ENCODE data around the gene NRM. TPM values are rescaled to one million over a fixed set of nuclear protein-coding genes. Genes with fewer than 3 reads are reported as not detected.
A peak's percentile ranks its signal among the peaks of the same experiment; 100 is the strongest.
"Not testable (repeated sequence)": the region's sequence is repeated elsewhere in the genome, so short reads cannot be mapped to it uniquely, and the experiment has no call there.

The NRM gene
- total RNA-seq, 1 donor from 2014 or later, result 9.5 TPM

GRCh38 chr6:30724906-30725667, 34.3 kb upstream of the NRM start:
- Histone ChIP-seq H3K4me3 (no peak overlapping the region), H3K27ac (no peak overlapping the region), H3K4me1 (peaks cover 18% of the 10 kb centered on the region), H3K9me3 (no peaks in the 10 kb centered on the region), H3K27me3 (no peaks in the 10 kb centered on the region), H3K36me3 (peaks cover 79% of the 10 kb centered on the region)
- no peak for TF ChIP-seq CTCF (IDR thresholded peaks at IDR 0.05)
- ATAC-seq (no peak), DNase-seq (no peak)
- intact Hi-C loops (cut with DNase I), result no loop called here

GRCh38 chr6:30723843-30724741, 33.3 kb upstream of the NRM start:
- not testable (repeated sequence) for ATAC-seq, H3K27ac ChIP-seq, H3K9me3 ChIP-seq, H3K27me3 ChIP-seq, H3K4me3 ChIP-seq, DNase-seq
- H3K4me1 ChIP-seq, result peaks cover 25% of the 10 kb centered on the region
- peaks cover 69% of the 10 kb centered on the region for H3K36me3 ChIP-seq
- intact Hi-C loops (cut with DNase I), result loop anchor here (2.0 kb wide), 1 partner anchor 45 kb away; no protein-coding TSS in a partner anchor

GRCh38 chr6:30723159-30723842, 32.5 kb upstream of the NRM start:
- peak overlapping the region; percentile 27 for H3K27ac ChIP-seq
- ATAC-seq, H3K4me3 ChIP-seq, H3K27me3 ChIP-seq, H3K9me3 ChIP-seq, DNase-seq: not testable (repeated sequence)
- peaks cover 61% of the 10 kb centered on the region for H3K36me3 ChIP-seq
- intact Hi-C loops (cut with DNase I), result loop anchor here (2.0 kb wide), 1 partner anchor 44 kb away; no protein-coding TSS in a partner anchor
- peaks cover 32% of the 10 kb centered on the region for H3K4me1 ChIP-seq

GRCh38 chr6:30722280-30723112, 31.7 kb upstream of the NRM start:
- Histone ChIP-seq H3K4me3 (peak overlapping the region; percentile 75), H3K27ac (peak overlapping the region; percentile 93), H3K27me3 (no peaks in the 10 kb centered on the region), H3K36me3 (peaks cover 53% of the 10 kb centered on the region), H3K9me3 (no peaks in the 10 kb centered on the region), H3K4me1 (peaks cover 32% of the 10 kb centered on the region)
- peak; percentile 98 for TF ChIP-seq CTCF (IDR thresholded peaks at IDR 0.05)
- ATAC-seq, result peak; percentile 50
- peak; percentile 90 for DNase-seq
- intact Hi-C loops (cut with DNase I), result loop anchor here (2.0 kb wide), 1 partner anchor 44 kb away; no protein-coding TSS in a partner anchor

GRCh38 chr6:30722025-30722279, 31.2 kb upstream of the NRM start:
- peaks cover 32% of the 10 kb centered on the region for H3K4me1 ChIP-seq
- ATAC-seq, result not testable (repeated sequence)
- intact Hi-C loops (cut with DNase I), result loop anchor here (2.0 kb wide), 1 partner anchor 43 kb away; no protein-coding TSS in a partner anchor

GRCh38 chr6:30721198-30722024, 30.6 kb upstream of the NRM start:
- intact Hi-C loops (cut with DNase I), result loop anchor here (2.0 kb wide), 1 partner anchor 43 kb away; no protein-coding TSS in a partner anchor
- DNase-seq (peak; percentile 96), ATAC-seq (peak; percentile 78)
- H3K4me1 ChIP-seq, result peaks cover 36% of the 10 kb centered on the region
- H3K27me3 ChIP-seq, result no peaks in the 10 kb centered on the region
- H3K4me3 ChIP-seq, result peak overlapping the region; percentile 75
- no peaks in the 10 kb centered on the region for H3K9me3 ChIP-seq
- peak; percentile 46 for TF ChIP-seq CTCF (IDR thresholded peaks at IDR 0.05)
- H3K27ac ChIP-seq, result peak overlapping the region; percentile 93
- peaks cover 42% of the 10 kb centered on the region for H3K36me3 ChIP-seq

More at GRCh38 chr6:30722025-30722279, 31.2 kb upstream of the NRM start:
- H3K9me3 ChIP-seq, H3K27me3 ChIP-seq: not testable (repeated sequence)
- H3K36me3 ChIP-seq, result peaks cover 47% of the 10 kb centered on the region
- DNase-seq, result peak; percentile 74
- peak overlapping the region; percentile 93 for H3K27ac ChIP-seq
- peak overlapping the region; percentile 75 for H3K4me3 ChIP-seq

All from upper lobe of right lung (tissue), 1 donor.